CD4-positive, alpha-beta T cell treated with Interleukin-17A for 1 hour (primary cell): ENCODE data around the gene SRPK1.
"Not testable (repeated sequence)": the region's sequence is repeated elsewhere in the genome, so short reads cannot be mapped to it uniquely, and the experiment has no call there.

Experiments used
- DNase-seq: peaks from one replicate; pipeline ENCODE4 v3.0.0-alpha.2; 2020

SRPK1 gene

GRCh38 chr6:35929601-35930000 lies 8.7 kb upstream of the SRPK1 start:
- no peak for DNase-seq

GRCh38 chr6:35926509-35927215 lies 5.8 kb upstream of the SRPK1 start:
- DNase-seq: no peak

- DNase-seq: no peak
These were observed 5.1 kb upstream of the SRPK1 start for GRCh38 chr6:35925961-35926360.

GRCh38 chr6:35924146-35924545 lies 3.2 kb upstream of the SRPK1 start:
- DNase-seq: no peak

- DNase-seq: no peak
These were observed 1.2 kb upstream of the SRPK1 start for GRCh38 chr6:35922139-35922554.

GRCh38 chr6:35919827-35920751 lies 809 bp downstream of the SRPK1 start:
- DNase-seq: peak; percentile 67

- peak; percentile 28 for DNase-seq
These were observed 1.6 kb downstream of the SRPK1 start for GRCh38 chr6:35919085-35919826.

- not testable (repeated sequence) for DNase-seq
These were observed 4.0 kb downstream of the SRPK1 start for GRCh38 chr6:35916893-35917292.

- no peak for DNase-seq
These were observed 4.8 kb downstream of the SRPK1 start for GRCh38 chr6:35916056-35916455.

GRCh38 chr6:35914536-35914935 lies 6.4 kb downstream of the SRPK1 start:
- no peak for DNase-seq

GRCh38 chr6:35911871-35912653 lies 8.8 kb downstream of the SRPK1 start:
- no peak for DNase-seq

- DNase-seq: not testable (repeated sequence)
These were observed 11.3 kb downstream of the SRPK1 start for GRCh38 chr6:35909571-35909970.

- not testable (repeated sequence) for DNase-seq
These were observed 12.0 kb downstream of the SRPK1 start for GRCh38 chr6:35908753-35909401.

- no peak for DNase-seq
These were observed 13.1 kb downstream of the SRPK1 start for GRCh38 chr6:35907750-35908149.

GRCh38 chr6:35906499-35906846 lies 14.4 kb downstream of the SRPK1 start:
- no peak for DNase-seq

- DNase-seq: no peak
These were observed 14.9 kb downstream of the SRPK1 start for GRCh38 chr6:35905841-35906498.

GRCh38 chr6:35905141-35905785 lies 15.6 kb downstream of the SRPK1 start:
- DNase-seq: no peak

- no peak for DNase-seq
These were observed 17.2 kb downstream of the SRPK1 start for GRCh38 chr6:35903679-35904078.

- DNase-seq: no peak
These were observed 20.4 kb downstream of the SRPK1 start for GRCh38 chr6:35900448-35900847.

GRCh38 chr6:35898003-35898402 lies 22.9 kb downstream of the SRPK1 start:
- no peak for DNase-seq

GRCh38 chr6:35897486-35897885 lies 23.4 kb downstream of the SRPK1 start:
- no peak for DNase-seq
